CD4-positive, alpha-beta T cell treated with Interleukin-15 for 4 hours (primary cell): Measurements from ENCODE around the gene RASA2.
"Not testable (repeated sequence)": the region's sequence is repeated elsewhere in the genome, so short reads cannot be mapped to it uniquely, and the experiment has no call there.

Experiments used
- DNase-seq: peaks from one replicate; pipeline ENCODE4 v3.0.0-alpha.2; 2020; ENCODE audit warnings: low spot score

The RASA2 gene

DNA sequence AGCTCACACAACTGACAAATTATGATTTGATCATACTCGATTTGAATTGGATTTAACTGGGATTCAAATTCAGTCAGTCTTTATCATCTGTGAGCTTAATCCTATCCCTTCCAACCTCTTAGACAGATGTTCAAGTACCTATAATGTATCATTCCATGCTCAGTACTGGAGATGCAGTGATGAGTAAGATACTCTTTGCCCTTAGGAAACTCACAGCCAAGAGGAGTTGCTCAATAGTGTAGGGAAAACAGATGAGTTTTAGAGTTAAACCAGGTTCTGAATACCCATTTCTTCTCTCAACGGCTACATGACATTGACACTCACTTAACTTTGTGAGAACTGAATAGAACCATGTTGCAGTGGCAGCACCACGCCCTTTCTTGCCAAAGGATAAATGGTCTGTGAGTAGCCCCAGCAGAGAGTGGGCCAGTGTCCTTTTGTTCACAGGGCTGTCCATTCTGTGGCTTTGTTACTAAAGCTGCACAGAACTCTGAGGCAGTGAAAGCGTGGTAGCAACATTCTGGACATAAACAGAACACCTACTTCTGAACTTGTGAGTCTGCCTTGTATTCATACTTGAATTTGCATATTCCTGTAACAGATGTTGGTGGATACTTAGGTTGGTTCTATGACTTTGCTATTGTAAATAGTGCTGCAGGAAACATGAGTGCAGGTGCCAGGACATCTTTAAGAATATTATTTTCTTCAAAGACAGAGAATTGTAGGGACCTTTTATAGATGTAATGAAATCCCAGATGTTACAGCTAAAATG is 91.6 kb downstream of the RASA2 start:
- no peak for DNase-seq

DNA sequence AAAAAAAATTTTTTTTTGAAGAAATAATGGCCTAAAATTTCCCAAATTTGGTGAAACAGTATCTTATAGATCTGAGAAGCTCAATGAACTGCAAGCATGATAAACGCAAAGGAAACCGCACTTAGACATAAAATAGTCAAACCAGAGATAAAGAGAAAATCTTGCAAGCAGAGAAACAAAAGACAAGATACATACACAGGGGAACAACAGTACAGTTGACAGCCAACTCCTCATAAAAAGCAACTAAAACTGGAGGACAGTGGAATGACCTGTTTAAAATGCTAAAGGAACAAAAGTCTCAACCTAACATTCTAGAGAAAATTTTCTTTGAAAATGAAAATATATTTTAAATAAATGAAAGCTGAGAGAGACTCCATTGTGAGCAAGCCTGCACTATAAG is 107.5 kb downstream of the RASA2 start:
- no peak for DNase-seq

DNA sequence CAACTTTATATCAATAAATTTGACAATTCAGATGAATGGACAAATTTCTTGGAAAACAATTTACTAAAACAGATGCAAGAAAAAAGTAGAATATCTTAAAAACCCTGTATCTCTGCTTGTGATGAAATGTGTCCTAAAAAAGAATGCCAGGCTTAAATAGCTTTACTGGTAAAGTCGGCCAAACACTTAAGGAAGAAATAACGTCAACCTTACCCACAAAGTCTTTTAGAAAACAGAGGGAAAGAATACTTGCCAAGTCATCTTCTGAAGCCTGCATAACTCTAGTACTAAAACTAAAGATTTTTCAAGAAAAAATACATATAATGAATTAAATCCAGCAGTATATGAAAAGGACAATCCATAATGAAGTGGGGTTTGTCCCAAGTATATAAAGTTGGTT is 111.1 kb downstream of the RASA2 start:
- no peak for DNase-seq

DNA sequence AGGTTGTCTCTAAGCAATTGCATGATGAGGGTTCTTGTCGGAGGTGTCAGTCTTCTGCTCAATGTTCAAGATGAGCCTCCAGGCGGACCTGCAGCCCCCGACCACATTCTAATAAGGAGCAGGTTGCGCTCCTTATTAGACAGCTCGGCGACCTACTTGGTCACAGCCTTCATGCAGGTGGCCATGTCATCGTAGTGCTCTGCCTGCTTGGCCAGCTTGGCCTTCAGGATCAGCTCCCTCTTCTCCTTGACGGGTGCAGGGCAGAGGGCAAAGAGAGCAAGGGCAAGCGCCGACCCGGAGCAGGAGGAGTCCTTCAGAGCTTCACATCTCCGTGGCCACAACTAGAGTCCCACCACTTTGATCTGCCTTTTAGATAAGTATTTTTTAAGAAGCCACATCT is 113.5 kb downstream of the RASA2 start:
- no peak for DNase-seq

DNA sequence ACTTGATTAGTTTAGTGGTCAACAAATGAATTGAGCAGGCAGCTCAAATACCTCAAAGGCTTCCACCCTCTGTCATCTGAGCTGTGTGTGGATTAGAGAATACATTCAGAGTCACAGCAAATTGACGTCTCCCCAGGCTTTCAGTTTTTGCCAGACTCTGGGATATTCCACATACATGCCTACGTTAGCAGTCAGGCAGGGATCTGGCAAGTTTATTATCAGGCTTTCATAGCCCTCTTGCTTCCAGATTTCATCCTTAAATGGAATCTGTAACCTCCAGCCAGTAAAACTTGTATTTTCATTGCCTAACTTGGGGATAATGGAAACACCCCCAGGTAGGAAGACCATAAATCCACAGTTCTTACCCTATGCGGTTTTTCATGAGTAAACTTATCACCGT is 115.9 kb downstream of the RASA2 start:
- DNase-seq, result no peak

DNA sequence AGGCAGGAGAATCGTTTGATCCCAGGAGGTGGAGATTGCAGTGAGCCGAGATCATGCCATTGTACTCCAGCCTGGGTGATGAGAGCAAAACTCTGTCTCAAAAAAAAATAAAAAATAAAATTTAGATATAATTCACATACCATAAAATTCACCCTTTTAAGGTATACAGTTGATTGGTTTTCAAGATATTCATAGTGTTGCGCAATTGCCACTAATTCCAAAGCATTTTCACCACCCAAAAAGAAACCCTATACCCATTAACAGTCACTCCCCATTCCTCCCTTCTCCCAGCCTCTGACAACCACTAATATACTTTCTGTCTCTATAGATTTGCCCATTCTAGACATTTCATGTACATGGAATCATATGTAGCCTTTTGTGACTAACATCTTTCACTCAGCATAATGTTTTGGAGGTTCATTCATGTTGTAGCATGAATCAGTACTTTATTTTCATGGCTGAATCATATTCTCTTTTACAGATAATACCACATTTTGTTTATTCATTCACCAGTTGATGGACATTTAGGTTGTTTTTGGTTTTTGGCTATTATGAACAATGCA is 116.7 kb downstream of the RASA2 start:
- no peak for DNase-seq

DNA sequence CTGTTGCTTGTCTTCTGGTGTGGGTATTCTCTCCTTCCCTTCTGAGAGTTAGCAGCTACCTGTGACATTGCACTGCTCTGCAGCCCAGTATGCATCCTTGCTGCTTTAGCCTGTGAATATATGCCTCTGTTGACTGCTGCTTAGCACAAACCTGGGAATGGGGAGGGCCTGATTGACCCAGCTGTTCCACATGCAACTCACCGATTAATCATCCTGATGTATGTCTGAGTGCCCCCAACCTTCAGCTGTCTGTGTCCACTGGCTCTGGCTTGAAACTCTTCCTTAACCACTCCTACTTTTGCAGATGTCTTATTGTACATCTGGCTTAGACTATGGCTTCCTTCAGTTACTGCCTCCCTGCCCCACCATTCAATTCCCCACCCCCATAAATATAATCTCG is 119.1 kb downstream of the RASA2 start:
- DNase-seq, result no peak

DNA sequence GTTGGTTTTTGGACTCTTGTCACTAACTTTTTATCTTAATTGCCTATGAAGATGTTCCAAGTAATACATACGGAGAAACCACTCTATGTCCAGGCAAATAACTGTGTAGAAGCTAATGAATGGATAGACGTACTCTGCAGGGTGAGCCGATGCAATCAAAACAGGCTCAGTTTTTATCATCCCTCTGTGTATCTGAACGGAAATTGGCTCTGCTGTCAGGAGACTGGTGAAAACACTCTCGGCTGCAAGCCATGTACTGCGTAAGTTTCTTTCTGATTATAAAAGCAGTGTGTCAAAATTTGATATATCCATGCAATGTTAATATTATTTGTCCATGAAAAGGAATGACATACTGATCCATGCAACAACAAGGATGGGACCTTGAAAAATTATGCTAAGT is 121.6 kb downstream of the RASA2 start:
- DNase-seq, result no peak

DNA sequence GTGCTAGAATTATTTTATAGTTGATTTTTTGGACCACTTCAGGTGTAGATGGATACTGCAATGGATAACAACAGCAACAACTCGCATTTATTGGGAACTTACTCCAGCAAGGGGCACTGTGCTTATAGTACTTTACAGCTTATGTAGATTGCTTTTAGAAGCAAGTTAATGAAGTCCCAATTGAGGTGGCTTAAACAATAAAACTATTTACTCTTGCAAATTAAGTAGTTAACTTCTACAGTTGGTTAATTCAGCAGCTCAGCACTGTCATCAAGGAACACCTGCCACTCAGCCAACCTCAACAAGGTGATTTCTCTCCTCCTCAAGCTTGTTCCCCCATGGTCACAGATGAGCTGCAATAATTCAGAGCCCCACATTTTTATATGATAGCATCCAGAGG is 124.1 kb downstream of the RASA2 start:
- no peak for DNase-seq

DNA sequence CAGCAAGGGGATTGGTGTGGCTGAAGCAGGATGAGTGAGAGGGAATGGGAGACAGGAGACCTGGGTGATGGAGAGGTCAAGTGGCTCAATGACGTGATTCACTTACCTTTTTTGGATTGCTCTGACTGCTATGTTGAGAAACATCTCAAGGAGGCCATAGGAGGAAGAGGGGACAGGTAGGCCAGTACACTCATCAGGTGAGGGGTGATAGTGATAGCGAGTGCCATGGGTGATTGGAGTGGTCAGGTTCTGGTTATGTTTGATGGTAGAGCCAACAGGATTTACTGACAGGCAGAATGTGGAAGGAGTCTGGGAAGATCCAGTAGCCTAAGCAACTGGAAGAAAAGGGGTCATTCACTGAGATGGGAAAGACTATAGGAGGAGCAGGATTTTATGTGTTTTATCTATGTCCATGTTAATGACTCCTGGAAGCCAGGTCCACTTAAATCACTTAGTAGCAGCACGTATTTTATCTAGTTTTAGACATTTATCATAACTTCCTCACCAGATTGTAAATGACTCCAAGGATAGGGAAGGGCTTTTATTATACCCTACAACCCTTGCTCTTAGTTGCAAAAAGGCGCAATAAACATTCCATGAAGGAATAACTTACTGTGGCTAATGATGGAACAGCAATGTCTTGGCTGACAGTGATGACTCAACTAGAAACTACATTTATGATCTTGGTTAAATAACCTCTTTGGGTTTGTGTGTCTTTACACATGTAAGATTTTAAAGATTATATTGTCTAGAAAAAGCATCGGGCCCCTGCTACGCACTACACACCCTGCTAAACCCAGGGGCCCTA is 131.5 kb downstream of the RASA2 start:
- DNase-seq, result no peak

DNA sequence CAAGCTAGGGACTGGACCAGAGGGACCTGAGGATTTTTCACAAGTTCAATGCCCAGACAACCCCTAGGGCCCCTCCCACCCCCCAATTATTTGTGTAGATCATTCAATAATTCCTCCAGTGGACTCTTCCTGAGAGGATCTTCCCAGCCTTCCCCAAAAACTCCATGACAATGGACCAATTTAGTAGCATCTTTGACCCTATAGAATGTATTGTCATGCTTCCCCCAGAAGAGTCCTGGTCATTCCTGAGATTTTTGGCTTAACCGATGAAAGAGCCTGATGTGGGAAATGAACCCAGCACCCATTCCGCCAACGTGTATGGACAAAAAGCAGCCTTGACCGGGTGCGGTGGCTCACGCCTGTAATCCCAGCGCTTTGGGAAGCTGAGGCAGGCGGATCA is 132.1 kb downstream of the RASA2 start:
- no peak for DNase-seq

DNA sequence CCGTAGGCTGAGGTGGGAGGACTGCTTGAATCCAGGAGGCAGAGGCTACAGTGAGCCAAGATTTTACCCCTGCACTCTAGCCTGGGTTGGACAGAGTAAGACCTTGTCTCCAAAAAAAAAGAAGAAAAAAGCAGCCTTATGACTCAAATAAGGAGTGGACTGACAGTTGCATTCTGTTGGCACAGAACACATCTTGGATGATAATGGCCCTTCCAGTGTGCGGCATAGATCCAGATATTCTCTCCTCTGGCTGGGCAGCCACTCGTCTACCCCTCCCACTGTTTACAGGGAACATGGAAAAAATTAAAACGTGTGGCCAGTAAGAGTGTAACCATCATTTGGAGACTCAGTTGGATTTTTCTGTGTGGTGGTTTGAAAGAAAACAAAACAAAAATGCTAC is 132.6 kb downstream of the RASA2 start:
- no peak for DNase-seq

DNA sequence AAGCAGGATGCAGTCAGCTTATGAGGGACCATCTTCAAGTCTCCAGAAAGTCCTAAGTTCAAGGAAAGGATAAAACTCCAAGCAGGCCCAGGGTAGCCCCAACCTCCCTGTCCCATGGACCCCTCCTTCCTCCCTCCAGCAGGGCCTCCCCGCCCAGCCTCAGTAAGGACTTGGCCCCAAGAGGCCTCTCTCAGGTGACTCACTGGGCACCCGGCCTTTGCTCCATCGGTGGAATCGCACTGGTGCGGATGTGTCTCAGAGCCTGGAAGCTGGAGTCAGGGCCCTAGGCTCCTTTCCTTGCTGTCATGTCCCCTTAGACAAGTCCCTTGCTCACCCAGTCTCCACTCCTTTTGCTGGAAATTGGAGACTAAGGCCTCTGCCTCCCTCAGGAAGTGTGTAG is 136.9 kb downstream of the RASA2 start:
- no peak for DNase-seq

DNA sequence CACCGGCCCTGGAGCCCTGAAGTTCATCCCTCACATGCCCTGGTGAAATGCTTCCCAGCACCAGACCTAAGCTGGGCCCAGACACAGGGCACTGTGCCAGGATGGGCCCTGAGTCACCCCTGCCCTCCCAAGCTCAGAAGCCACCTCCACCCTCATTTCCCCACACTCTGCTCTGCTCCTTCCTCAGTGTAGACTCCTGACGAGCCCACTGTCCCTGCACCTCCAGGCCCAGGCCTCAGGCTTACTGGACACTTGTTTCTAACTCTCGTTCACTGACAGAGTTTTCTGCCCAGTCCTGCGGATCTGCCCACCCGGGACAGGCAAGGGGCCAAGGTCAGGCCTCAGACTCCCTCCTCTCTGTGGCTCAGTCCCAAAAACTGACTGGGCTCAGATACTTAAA is 138.7 kb downstream of the RASA2 start:
- no peak for DNase-seq

DNA sequence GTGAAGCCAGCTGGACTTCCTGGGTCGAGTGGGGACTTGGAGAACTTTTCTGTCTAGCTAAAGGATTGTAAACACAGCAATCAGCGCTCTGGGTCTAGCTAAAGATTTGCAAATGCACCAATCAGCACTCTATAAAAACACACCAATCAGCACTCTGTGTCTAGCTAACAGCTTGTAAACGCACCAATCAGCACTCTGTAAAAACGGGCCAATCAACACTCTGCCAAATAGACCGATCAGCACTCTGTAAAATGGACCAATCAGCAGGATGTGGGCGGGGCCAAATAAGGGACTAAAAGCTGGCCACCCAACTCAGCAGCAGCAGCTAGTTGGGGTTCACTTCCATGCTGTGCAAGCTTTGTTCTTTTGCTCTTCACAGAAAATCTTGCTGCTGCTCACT is 141.5 kb downstream of the RASA2 start:
- DNase-seq, result not testable (repeated sequence)

DNA sequence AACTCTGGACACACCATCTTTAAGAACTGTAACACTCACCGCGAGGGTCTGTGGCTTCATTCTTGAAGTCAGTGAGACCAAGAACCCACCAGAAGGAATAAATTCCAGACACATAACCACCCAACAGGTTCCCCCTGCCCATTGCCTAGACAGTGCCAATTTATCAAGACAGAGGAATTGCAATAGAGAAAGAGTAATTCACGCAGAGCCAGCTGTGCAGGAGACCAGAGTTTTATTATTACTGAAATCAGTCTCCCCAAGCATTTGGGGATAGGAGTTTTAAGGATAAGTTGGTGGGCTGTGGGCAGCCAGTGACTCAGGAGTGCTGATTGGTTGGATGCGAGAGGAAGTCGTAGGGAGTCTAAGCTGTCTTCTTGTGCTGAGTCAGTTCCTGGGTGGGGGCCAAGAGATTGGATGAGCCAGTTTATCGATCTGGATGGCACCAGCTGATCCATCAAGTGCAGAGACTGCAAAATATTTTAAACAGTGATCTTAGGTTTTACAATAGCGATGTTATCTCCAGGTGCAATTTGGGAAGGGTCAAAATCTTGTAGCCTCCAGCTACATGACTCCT is 142.1 kb downstream of the RASA2 start:
- DNase-seq, result not testable (repeated sequence)

DNA sequence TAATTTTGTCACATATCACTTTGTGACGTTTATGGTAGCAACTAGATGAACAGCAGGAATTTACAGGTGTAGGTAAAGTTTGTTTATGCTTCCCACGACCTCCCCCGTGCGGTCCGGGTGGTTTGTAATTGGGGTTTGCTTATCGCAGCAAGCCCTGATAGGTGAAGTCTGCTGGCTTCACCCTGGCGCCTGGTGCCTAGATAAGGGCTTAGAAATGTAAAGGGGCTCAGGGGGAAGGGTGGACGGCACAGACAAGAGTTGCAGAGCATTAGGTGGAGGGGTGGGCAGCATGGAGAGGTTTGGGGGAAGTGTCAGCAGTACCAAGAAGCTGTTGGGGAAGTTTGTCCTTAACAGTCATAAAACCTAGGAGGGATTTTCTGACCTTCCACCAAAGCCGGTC is 143.1 kb downstream of the RASA2 start:
- DNase-seq, result no peak

DNA sequence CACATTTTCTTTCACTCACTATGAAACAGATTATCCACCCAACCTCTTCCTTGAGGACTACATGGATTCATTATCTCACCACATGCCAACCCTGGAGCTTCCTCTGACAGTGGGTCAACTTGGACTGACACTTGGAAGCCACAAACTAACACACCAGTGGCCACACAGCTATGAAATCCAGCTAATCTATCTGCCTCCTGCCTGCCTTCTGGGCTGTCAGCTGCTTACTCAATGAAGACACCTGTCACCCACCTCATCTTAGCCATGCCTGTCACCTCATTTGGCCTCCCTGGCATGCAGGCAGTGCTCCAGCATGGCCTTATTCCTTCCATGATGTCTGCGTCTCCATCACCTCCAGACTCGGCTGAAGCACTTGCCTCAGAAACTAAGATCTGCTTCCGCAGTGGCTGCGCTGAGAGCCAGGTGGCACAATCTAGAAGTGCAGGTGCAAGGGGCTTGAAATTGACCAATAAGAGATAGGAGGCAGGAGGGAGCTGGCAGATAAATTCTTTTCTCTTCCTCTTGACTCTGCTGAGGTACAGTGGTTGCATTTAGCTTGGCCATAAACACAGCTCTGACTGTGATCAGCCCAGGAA is 146.1 kb downstream of the RASA2 start:
- DNase-seq, result no peak

DNA sequence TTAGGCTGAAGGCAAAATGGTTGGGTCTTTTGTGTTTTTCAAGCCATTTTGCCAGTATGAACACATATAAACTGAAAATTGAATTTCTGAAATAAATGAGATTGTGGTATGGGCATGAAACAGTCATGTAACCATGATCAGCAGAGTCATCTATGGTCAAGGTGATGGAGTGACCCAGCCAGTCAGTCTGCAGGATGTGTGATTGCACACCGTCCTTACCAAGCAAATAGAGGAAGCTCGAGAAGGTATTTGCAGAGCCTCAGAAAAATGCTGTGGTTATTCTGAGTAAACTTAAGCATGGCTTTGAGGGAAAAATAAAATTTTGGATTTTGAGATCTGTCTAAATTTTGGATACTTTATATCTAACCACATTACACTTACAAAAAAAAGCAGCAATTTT is 155.4 kb downstream of the RASA2 start:
- no peak for DNase-seq

DNA sequence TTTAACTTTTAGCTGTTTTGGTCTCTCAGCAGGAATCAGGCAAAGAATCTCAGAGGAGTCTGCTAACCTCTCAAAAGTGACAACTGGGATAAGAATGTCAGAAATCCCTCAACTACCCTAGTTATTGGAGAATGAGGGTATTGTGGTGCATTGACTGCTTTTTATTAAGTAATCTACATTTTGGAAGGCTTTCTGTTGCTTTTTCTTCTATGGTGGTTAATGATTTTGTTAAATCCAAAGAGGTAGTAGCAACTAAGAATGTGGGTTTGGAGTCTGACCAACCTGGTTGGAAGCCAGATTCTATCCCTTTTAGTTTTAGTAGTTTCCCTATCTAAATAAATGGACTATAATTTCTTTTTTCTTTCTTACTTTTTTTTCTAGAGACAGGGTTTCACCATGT is 156.6 kb downstream of the RASA2 start:
- DNase-seq, result no peak

DNA sequence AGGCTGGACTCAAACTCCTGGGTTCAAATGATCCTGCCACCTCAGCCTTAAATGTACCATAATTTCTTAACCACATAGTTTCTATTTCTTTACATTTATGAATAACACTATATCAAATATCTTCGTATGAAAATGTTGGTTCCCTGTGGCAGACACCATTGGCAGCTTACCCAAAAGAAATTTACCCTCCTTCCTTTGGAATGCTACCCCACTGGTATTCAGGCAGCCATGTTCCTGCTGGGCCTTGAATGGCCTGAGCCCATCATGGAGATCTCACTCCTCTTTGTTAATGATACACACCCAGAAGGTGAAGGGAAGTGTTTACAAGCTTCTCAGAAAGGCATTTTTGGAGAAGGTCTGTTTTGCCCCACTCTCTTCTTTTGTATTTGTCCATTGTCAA is 157.0 kb downstream of the RASA2 start:
- no peak for DNase-seq

DNA sequence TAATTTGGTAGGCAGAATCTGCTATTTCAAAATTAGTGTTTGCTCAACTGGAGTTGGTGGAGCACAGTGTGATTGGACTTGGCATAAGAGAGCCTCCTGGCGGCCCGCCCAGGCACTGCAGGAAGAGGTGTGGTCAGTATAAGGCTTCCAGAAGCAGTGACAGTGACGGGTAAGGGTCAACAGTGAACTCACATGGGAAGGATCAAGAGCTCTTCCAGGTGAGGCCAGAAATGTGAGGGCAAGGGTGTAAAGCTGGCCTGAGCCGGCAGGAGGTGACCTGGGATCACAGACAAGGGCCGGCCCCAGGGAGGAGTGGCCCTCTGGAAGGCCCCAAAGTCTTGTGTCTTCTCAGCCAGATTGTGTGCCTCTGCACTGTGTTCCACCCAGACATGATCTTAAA is 158.1 kb downstream of the RASA2 start:
- DNase-seq, result peak; percentile 72
